ENCODE results near the gene PLS1.
"Not testable (repeated sequence)": the region's sequence is repeated elsewhere in the genome, so short reads cannot be mapped to it uniquely, and the experiment has no call there.

The PLS1 gene

DNA sequence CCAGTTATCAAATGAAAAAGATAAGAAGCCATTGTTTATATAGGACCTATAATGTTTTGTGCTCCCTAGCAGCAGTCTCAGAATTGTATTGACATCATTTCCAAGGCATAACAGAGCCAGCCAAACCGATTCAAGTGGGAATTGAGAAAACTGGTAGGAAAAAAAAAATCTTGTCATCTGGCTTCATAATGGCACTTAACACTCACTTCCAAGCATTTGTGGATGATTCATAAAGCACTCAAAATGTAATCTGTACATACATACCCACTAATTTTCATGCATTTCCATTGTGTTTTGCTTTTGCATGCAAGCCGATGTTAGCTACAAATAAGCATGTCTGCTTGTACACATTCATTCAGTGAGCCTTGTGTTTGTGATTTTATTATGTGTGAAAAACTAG lies 109.0 kb downstream of the PLS1 start:
- DNase-seq (ENCODE audit: low spot score): no peak

DNA sequence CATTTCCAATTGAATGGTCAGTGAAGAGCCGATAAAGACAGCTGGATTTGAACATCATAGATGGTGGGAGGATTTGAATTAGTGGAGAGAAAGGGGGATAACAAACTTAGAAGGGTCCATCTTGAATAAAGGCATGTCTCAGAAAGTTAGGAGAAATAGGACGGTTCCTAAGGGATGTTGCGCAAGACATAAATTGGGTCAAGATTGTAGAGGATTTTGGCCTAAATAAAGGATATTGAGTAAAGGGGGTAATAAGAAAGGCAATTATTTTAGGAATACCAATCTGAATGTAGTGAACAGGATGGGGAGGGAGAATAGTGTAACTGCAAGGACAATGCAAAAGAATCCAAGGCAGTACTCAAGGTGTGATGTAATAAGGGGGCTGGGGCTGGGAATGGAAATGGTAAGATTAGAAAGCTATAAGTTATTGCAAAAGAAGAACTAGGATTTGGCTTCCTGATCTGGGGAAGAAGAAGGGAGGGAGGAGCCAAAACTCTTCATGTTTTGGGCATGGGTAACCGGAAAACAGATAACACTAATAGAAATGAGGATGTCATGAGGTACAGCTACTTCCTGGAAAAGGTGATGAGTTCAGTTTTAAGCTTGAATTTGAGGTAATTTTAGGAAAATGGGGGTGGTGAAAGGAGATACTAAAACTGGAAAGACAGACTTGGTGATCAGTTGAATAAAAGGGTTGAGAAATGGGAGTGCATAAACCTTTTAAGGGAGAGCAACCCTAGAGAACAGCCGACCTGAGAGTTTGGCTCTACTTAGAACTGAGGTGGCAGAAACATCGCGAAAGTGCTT lies 110.3 kb downstream of the PLS1 start:
- DNase-seq (ENCODE audit: low spot score): no peak

DNA sequence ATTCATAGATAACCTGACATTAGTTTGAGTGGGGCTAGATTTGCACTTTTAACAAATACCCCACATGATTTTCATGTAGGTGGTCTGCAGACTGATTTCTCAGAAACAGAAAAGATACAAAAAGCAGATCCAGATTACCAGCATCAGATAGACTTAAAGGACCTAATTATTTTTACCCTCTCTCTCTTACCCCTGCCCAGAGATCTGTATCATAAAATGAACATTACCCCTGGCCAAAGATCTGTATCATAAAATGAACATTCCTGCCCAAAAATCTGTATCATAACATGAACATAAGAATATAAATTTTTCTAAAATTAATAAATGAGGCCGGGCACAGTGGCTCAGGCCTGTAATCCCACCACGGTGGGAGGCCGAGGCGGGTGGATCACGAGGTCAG lies 113.0 kb downstream of the PLS1 start:
- no peak for DNase-seq (ENCODE audit: low spot score)

DNA sequence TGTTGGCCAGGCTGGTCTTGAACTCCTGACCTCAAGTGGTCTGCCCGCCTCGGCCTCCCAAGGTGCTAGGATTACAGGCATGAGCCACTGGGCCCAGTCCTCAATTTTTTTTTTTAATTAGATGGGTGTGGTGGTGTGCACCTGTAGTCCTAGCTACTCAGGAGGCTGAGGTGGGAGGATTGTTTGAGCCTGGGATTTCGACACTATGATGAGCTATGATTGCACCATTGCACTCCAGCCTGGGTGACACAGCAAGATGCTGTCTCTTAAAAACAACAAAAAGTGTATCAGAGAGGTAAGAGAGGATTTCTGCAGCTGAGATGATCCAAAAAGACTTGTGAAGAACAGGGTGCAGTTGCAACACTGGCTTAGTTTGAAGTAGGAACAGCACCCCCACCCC lies 118.7 kb downstream of the PLS1 start:
- not testable (repeated sequence) for DNase-seq (ENCODE audit: low spot score)

DNA sequence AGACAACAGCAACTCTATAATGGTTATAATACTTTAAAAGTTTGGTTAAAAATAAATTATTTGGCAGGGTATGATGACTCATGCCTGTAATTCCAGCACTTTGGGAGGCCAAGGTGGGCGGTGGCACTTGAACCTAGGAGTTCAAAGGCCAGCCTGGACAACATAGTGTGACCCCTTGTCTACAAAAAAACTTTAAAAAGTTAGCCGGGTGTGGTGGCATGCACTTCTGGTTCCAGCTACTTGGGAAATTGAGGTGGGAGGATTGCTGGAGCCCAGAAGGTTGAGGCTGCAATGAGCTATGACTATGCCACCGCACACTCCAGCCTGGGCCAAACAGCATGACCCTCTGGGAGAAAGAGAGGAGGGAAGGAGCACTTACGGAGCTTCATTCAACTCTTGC lies 119.9 kb downstream of the PLS1 start:
- no peak for DNase-seq (ENCODE audit: low spot score)

DNA sequence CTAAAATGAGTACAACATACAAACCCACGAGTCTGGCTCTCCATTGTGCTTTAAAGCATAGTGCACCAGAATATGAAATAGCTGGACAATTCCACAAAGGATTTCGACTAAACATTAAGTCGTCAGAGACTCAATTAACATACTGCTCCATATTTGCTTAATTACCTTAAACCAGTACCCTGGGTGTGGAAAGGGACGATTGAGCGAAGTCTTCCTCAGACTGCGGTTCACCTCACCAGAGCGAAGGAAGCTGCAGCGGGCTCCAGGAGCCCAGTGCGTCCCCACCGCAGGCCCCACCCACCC lies 127.4 kb downstream of the PLS1 start:
- no peak for DNase-seq (ENCODE audit: low spot score)

DNA sequence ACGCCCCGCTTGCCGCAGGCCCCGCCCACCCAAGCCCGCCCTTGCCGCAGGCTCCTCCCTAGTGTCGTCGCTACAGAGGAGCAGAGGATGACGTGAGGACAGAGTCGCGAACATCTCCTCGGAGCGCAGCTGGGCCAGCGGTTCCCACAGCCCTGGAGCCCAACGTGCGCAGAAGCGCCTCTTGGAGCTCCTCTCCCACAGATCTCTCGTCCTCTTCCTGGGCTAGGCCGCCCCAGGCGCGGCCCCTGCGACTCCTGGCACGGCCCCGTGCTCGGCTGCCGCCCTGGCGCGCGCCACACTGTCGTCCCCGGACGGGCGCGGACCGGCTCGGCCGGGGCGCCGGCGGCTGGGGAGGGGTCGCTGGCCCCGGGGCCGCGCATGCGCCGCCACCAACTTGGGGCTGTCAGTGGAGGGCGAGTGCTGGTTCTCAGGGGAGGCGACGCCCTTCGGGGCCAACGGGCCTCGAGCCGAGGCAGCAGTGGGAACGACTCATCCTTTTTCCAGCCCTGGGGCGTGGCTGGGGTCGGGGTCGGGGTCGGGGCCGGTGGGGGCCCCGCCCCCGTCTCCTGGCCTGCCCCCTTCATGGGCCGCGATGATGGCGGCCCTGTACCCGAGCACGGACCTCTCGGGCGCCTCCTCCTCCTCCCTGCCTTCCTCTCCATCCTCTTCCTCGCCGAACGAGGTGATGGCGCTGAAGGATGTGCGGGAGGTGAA lies 127.9 kb downstream of the PLS1 start, which contains the start of gene TRPC1:
TSS of gene TRPC1 (plus strand) at position 67 of the 714 bp plus-strand sequence. CDS start at position 593, 526 bp downstream.
- DNase-seq (ENCODE audit: low spot score): peak; percentile 94

DNA sequence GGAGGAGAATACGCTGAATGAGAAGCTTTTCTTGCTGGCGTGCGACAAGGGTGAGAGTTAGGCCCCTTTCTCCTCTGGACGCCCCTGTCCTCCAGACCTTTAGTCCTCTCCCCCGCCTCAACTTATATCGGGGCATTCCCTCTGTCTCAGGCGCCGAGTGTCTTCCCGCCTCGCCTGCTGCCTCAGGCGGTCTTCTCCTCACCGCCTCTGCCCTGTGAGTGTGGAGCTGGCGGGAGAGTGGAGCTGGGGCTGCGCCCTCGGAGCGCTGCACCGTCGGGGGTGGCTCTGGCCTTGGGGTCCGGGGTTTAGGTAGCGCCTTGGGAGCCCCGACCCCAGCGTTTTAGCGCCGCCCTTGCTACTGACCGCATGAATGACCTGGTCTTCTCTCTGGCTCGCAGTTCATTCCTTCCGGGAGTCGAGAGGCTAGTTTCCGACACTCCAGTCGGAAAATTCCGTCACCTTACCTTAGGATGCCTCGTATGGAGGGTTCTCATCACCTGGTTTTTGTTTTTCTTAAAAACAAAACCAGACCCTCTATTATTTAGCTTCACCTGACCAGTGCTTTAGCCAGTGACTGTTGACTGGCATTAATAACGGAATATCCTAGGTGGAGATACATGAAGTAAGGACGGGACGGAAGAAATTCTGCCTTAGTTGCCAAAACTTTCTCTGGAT lies 128.6 kb downstream of the PLS1 start:
- DNase-seq (ENCODE audit: low spot score): no peak

DNA sequence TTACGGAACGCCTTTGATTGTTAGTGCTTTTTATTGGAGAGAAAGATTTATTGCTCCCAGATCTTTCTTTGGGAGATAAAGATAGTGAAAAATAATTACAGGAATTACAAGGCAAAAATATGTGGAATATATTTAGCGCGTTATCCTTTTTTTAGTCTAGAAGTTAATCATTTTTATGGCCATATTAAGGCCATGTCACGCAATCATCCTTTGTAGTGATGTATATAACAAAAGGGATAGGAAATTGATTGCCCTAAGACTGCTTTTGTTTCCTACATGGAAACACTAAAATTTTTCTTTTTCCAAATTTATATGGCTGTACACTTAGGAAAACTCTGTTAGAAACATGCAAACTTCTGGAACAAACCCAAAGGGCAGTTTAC lies 129.2 kb downstream of the PLS1 start:
- DNase-seq (ENCODE audit: low spot score): no peak

DNA sequence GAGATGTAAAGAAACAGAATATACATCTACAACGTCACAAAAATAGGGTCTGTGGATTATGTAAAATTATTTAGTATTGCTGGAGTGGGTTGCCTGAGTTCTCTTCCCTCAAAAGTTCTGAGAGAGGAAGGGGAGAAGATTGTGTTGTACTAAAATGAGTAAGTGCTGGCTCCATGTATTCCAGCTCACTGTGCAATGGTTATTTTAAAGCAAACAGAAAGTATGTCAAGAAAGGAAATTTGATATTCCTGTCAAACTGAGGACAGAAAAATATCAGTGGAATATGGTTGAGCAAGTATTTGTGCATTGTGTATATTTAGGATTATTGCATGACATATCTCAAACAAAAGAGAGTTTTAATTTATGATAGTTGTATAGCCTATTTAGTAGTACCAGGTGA lies 129.8 kb downstream of the PLS1 start:
- DNase-seq (ENCODE audit: low spot score): no peak

DNA sequence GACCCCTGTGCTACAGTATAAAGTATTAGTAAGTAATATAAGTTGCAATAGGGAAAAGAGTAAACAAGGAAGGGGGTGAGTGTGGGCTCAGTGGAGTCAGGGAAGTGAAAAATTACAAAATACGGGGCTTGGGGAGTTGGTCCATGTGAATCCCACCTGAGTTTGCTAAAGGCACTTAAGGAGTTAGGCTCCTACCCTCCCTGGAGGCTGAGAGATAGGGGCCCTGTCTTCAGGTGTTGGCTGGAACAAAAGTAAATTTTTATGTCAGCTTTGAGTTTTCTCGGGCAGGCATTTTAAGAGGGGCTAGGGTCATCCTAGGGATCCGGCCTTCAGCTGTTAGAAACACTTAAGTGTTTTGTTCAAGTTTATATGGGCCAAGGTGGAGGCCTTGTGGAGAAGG lies 135.9 kb downstream of the PLS1 start:
- no peak for DNase-seq (ENCODE audit: low spot score)

DNA sequence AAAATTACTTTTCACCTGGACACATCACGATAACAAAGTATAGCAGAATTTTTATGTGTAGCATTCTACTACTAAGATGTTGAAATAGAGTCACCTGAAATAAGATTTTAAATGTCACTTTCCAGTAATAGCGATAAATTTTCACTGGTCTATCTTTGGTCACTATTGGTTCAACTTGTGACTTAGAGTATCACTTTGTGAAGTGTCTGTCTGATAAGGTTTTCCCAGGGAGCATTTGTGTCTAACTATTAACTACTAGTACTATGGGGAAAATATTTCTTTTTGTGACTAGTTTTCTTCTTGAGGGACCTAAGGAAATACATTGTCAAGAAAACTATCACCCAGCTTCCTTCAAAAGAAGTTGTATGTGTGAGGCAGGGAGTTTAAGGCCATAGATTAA lies 138.6 kb downstream of the PLS1 start:
- no peak for DNase-seq (ENCODE audit: low spot score)

DNA sequence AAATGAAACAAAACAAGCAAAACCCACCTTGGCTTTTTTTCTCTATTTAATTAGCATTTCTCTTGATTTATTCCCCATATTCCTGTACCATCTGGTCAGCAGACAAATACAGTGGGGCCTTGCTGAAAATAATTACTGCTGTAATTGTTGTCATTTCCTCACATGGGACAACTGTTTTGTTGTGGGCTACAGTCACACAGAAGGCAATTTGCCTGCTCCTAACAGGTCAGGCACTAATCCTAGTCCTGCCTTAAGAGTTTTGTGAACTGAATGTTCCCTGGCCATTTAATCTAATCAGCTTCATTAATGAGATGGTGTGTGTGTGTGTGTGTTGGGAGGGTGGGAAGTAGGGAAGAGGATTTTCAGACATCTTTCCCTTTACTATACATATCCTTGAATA lies 139.3 kb downstream of the PLS1 start:
- no peak for DNase-seq (ENCODE audit: low spot score)

DNA sequence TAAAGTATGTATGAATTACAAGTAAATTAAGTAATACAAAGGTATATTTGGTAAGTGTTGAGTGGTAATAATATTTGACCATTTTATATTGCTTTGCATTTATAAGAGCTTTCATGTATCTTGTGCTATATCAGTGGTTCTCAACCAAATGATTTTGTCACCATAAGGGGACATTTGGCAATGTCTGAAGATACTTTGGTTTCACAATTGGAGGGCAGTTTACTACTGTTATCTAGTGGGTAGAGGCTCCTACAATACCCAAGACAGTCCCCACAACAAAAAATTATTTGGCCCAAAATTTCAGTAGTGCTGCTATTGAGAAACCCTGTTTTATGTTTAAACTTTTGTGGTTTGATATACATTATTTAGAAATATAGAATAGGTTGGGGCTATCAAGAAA lies 142.2 kb downstream of the PLS1 start:
- DNase-seq (ENCODE audit: low spot score): no peak

DNA sequence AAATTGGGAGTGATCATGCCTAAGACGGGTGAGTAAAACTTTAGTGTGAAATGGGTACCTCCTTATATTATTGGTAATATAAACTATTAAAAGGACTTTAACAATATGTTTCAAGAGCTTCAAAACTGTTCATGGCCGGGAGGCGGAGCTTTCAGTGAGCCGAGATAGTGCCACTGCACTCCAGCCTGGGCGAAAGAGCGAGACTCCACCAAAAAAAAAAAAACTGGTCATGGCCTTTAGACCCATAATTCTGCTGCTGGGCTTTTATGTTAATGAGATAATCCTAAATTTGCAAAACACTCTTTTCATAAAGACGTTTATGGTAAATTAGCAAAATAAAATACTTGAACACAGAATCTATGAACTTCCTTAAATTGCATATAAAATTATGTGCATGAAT lies 150.5 kb downstream of the PLS1 start:
- no peak for DNase-seq (ENCODE audit: low spot score)

DNA sequence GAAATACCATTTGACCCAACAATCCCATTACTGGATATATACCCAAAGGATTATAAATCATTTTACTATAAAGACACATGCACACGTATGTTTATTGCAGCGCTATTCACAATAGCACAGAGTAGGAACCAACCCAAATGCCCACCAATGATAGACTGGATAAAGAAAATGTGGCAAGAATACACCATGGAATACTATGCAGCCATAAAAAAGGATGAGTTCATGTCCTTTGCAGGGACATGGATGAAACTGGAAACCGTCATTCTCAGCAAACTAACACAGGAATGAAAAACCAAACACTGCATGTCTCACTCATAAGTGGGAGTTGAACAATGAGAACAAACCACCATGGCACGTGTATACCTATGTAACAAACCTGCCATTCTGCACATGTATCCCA lies 154.3 kb downstream of the PLS1 start:
- DNase-seq (ENCODE audit: low spot score): not testable (repeated sequence)

DNA sequence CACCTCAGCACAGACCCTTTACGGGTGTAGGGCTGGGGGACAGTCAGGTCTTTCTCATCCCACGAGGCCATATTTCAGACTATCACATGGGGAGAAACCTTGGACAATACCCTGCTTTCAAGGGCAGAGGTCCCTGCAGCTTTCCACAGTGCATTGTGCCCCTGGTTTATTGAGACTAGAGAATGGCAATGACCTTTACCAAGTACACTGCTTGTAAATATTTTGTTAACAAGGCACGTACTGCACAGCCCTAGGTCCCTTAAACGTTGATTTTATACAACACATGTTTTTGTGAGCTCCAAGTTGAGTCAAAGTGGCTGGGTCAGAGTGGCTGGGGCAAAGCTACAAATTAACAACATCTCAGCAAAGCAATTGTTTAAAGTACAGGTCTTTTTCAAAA lies 156.4 kb downstream of the PLS1 start:
- not testable (repeated sequence) for DNase-seq (ENCODE audit: low spot score)

DNA sequence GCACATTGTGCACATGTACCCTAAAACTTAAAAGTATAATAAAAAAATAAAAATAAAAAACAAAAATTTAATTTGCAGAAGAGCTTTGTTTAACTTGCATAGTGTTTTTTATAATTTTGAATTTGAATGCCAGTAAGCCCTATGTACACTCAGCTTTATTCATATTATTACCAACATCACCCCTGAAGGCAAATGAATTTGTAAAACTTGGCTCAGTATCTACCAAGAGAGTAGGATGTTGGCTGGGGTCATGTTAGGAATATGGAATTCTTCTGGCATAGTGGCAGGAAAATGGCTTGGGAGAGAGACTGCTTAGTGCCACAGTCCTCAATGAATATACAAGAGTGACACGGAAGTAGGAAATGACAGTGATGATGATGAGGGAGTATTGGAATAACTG lies 158.3 kb downstream of the PLS1 start:
- DNase-seq (ENCODE audit: low spot score): no peak
